ENCODE data around the gene CCDC102A.

CCDC102A gene

GRCh38 chr16:57533431-57534336, 2.7 kb downstream of the CCDC102A start:
- H3K9me3 ChIP-seq (ENCODE audit: control insufficient read depth in 1 of 2, low read length in 2 of 2) = no peaks in the 10 kb centered on the region
- H3K4me3 ChIP-seq (ENCODE audit: low read depth in 1 of 2, low read length in 2 of 2) = peak overlapping the region in 1 of 2 donors; percentile 24
- H3K27me3 ChIP-seq (ENCODE audit: low read depth, low read length) = no peaks in the 10 kb centered on the region
- H3K4me1 ChIP-seq (ENCODE audit: control insufficient read depth in 1 of 2, insufficient read depth in 2 of 2, low read length in 2 of 2) = peaks cover 15 to 59% of the 10 kb centered on the region in 2 donors
- no peak overlapping the region for H3K27ac ChIP-seq (ENCODE audit: low read length)
- H3K36me3 ChIP-seq (ENCODE audit: control insufficient read depth in 1 of 2, insufficient read depth in 2 of 2, low read length in 2 of 2) = no peaks in the 10 kb centered on the region

GRCh38 chr16:57532266-57532625, 4.1 kb downstream of the CCDC102A start:
- H3K4me1 ChIP-seq (ENCODE audit: control insufficient read depth in 1 of 2, insufficient read depth in 2 of 2, low read length in 2 of 2) = peaks cover 14 to 59% of the 10 kb centered on the region in 2 donors

DNA sequence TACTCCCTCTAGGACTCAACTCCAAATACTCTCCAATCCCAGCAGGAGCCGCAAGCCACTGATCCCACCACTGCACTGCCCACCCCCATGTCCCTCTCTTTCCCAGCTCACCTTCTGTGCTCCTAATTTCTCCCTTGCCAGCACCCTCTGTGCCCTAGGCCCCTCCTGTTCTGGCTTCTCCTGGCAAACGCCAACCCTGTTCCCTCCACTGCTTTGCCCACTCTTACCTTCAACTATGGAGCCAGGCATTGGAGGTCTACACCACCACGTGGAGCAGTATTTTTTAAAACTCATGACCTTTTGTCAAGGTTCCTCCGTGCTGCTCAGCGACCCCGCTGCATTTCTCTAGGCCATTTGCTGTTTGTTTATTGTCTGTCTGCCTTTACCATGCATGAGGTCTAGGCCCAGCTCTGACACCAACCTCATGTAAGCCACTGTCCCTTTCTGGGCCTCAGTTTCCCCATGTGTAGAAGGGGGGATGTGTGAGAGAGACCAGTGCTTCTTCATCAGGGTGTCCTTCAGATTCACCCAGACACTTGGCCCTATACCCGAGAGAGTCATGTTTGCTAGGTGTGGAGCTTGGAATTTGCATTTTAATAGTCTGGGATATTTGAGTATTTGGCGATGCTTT, 4.6 kb downstream of the CCDC102A start:
- Histone ChIP-seq H3K4me1 (ENCODE audit: control insufficient read depth in 1 of 2, insufficient read depth in 2 of 2, low read length in 2 of 2) (peaks cover 9 to 56% of the 10 kb centered on the region in 2 donors), H3K36me3 (ENCODE audit: control insufficient read depth in 1 of 2, insufficient read depth in 2 of 2, low read length in 2 of 2) (peaks cover 0 to under 1% of the 10 kb centered on the region in 2 donors), H3K27me3 (ENCODE audit: low read depth, low read length) (no peaks in the 10 kb centered on the region), H3K4me3 (ENCODE audit: low read depth in 1 of 2, low read length in 2 of 2) (no peak overlapping the region), H3K9me3 (ENCODE audit: control insufficient read depth in 1 of 2, low read length in 2 of 2) (no peaks in the 10 kb centered on the region), H3K27ac (ENCODE audit: low read length) (no peak overlapping the region)

More at GRCh38 chr16:57532266-57532625, 4.1 kb downstream of the CCDC102A start:
- no peaks in the 10 kb centered on the region for H3K27me3 ChIP-seq (ENCODE audit: low read depth, low read length)
- no peaks in the 10 kb centered on the region for H3K36me3 ChIP-seq (ENCODE audit: control insufficient read depth in 1 of 2, insufficient read depth in 2 of 2, low read length in 2 of 2)
- H3K27ac ChIP-seq (ENCODE audit: low read length) = no peak overlapping the region
- H3K9me3 ChIP-seq (ENCODE audit: control insufficient read depth in 1 of 2, low read length in 2 of 2) = no peaks in the 10 kb centered on the region
- no peak overlapping the region for H3K4me3 ChIP-seq (ENCODE audit: low read depth in 1 of 2, low read length in 2 of 2)

DNA sequence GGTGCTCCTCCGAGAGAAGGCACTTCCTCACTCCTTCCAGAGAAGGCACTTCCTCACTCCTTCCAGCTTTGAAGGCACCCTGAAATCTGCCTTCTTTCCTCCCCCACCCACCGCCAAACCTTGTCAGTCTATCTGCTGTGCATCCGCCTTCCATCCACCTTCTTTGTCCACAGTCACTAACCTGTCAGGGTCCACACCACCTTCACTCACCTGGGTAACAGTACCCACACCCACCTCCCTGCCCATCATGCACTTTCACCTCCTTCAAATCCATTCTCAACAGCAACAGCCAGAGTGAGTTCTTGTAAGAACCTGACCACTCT, 5.2 kb downstream of the CCDC102A start:
- H3K27ac ChIP-seq (ENCODE audit: low read length) = no peak overlapping the region
- no peaks in the 10 kb centered on the region for H3K9me3 ChIP-seq (ENCODE audit: control insufficient read depth in 1 of 2, low read length in 2 of 2)
- H3K27me3 ChIP-seq (ENCODE audit: low read depth, low read length) = no peaks in the 10 kb centered on the region
- H3K4me1 ChIP-seq (ENCODE audit: control insufficient read depth in 1 of 2, insufficient read depth in 2 of 2, low read length in 2 of 2) = peaks cover 9 to 55% of the 10 kb centered on the region in 2 donors
- peaks cover 0 to 3% of the 10 kb centered on the region in 2 donors for H3K36me3 ChIP-seq (ENCODE audit: control insufficient read depth in 1 of 2, insufficient read depth in 2 of 2, low read length in 2 of 2)
- H3K4me3 ChIP-seq (ENCODE audit: low read depth in 1 of 2, low read length in 2 of 2) = no peak overlapping the region

GRCh38 chr16:57530522-57531252, 5.7 kb downstream of the CCDC102A start:
- Histone ChIP-seq H3K27me3 (ENCODE audit: low read depth, low read length) (no peaks in the 10 kb centered on the region), H3K36me3 (ENCODE audit: control insufficient read depth in 1 of 2, insufficient read depth in 2 of 2, low read length in 2 of 2) (peaks cover 0 to 3% of the 10 kb centered on the region in 2 donors), H3K4me1 (ENCODE audit: control insufficient read depth in 1 of 2, insufficient read depth in 2 of 2, low read length in 2 of 2) (peaks cover 9 to 54% of the 10 kb centered on the region in 2 donors), H3K27ac (ENCODE audit: low read length) (peak overlapping the region; percentile 56), H3K9me3 (ENCODE audit: control insufficient read depth in 1 of 2, low read length in 2 of 2) (no peaks in the 10 kb centered on the region), H3K4me3 (ENCODE audit: low read depth in 1 of 2, low read length in 2 of 2) (no peak overlapping the region)

DNA sequence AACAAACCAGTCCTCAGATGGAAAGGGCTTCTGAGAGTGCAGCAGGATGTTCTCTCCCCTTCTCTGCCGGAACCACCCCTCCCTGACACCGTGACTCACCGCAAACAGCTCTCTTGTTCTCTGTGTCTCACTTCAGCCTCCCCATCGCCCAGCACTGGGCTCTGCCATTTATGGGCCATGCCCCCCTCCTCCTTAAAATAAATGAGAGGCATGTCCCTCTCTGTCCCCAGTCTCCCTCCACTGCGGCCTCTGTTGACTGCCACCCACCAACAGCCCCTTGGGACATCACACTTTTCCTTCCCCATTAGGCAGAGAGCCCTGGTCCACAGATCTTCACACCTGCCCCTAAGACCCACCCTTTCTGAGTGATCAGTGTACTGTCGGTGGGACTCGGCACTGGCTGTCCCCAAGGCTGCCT, 6.3 kb downstream of the CCDC102A start:
- no peak overlapping the region for H3K4me3 ChIP-seq (ENCODE audit: low read depth in 1 of 2, low read length in 2 of 2)
- no peaks in the 10 kb centered on the region for H3K9me3 ChIP-seq (ENCODE audit: control insufficient read depth in 1 of 2, low read length in 2 of 2)
- peak overlapping the region; percentile 56 for H3K27ac ChIP-seq (ENCODE audit: low read length)
- H3K36me3 ChIP-seq (ENCODE audit: control insufficient read depth in 1 of 2, insufficient read depth in 2 of 2, low read length in 2 of 2) = peaks cover 0 to 3% of the 10 kb centered on the region in 2 donors
- no peaks in the 10 kb centered on the region for H3K27me3 ChIP-seq (ENCODE audit: low read depth, low read length)
- H3K4me1 ChIP-seq (ENCODE audit: control insufficient read depth in 1 of 2, insufficient read depth in 2 of 2, low read length in 2 of 2) = peaks cover 9 to 48% of the 10 kb centered on the region in 2 donors

DNA sequence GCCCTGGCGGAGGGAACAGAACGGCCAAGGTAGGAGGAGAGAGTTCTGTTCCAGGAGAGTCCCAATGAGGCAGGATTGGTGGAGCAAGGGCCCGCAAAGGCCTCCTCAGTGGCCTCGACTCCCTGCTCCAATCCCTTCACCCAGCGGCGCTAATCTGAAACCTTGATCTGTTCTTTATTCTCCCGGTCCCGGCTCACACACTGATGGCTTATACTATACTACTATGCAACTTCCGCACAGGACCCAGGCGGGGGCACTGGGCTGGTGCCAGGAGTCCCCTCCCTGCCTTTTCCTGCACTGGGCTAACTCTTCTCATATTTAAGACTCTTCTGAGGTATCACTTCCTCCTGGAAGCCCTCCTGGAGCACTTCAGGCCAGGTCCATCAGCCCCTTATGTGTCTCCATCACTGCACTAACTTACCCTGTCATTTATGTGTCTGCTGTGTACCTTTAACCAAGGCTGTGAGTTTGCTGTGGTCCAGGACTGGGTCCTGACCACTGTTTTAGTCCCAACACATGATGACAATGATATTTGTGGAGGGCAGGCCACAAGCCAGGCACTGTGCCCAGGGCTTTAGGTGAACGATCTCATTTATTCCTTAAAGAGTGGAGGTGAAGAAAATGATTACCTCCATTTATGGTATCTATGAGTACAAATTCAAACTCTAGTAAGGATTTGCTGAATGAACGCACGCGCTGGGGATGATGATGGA, 6.8 kb downstream of the CCDC102A start:
- H3K36me3 ChIP-seq (ENCODE audit: control insufficient read depth in 1 of 2, insufficient read depth in 2 of 2, low read length in 2 of 2) = peaks cover 0 to 3% of the 10 kb centered on the region in 2 donors
- peak overlapping the region; percentile 56 for H3K27ac ChIP-seq (ENCODE audit: low read length)
- H3K4me1 ChIP-seq (ENCODE audit: control insufficient read depth in 1 of 2, insufficient read depth in 2 of 2, low read length in 2 of 2) = peaks cover 9 to 44% of the 10 kb centered on the region in 2 donors
- no peaks in the 10 kb centered on the region for H3K9me3 ChIP-seq (ENCODE audit: control insufficient read depth in 1 of 2, low read length in 2 of 2)
- H3K4me3 ChIP-seq (ENCODE audit: low read depth in 1 of 2, low read length in 2 of 2) = no peak overlapping the region
- H3K27me3 ChIP-seq (ENCODE audit: low read depth, low read length) = no peaks in the 10 kb centered on the region

GRCh38 chr16:57528499-57529390, 7.6 kb downstream of the CCDC102A start:
- Histone ChIP-seq H3K4me1 (ENCODE audit: control insufficient read depth in 1 of 2, insufficient read depth in 2 of 2, low read length in 2 of 2) (peaks cover 9 to 37% of the 10 kb centered on the region in 2 donors), H3K36me3 (ENCODE audit: control insufficient read depth in 1 of 2, insufficient read depth in 2 of 2, low read length in 2 of 2) (peaks cover 0 to 3% of the 10 kb centered on the region in 2 donors), H3K27ac (ENCODE audit: low read length) (no peak overlapping the region), H3K27me3 (ENCODE audit: low read depth, low read length) (no peaks in the 10 kb centered on the region), H3K4me3 (ENCODE audit: low read depth in 1 of 2, low read length in 2 of 2) (no peak overlapping the region), H3K9me3 (ENCODE audit: control insufficient read depth in 1 of 2, low read length in 2 of 2) (no peaks in the 10 kb centered on the region)

- Histone ChIP-seq H3K36me3 (ENCODE audit: control insufficient read depth in 1 of 2, insufficient read depth in 2 of 2, low read length in 2 of 2) (peaks cover 0 to 3% of the 10 kb centered on the region in 2 donors), H3K4me3 (ENCODE audit: low read depth in 1 of 2, low read length in 2 of 2) (no peak overlapping the region), H3K27ac (ENCODE audit: low read length) (no peak overlapping the region), H3K4me1 (ENCODE audit: control insufficient read depth in 1 of 2, insufficient read depth in 2 of 2, low read length in 2 of 2) (peaks cover 9 to 27% of the 10 kb centered on the region in 2 donors), H3K27me3 (ENCODE audit: low read depth, low read length) (no peaks in the 10 kb centered on the region), H3K9me3 (ENCODE audit: control insufficient read depth in 1 of 2, low read length in 2 of 2) (no peaks in the 10 kb centered on the region)
These were observed 8.6 kb downstream of the CCDC102A start for GRCh38 chr16:57527610-57528360.

- H3K9me3 ChIP-seq (ENCODE audit: control insufficient read depth in 1 of 2, low read length in 2 of 2) = no peaks in the 10 kb centered on the region
- H3K27me3 ChIP-seq (ENCODE audit: low read depth, low read length) = no peaks in the 10 kb centered on the region
- H3K27ac ChIP-seq (ENCODE audit: low read length) = no peak overlapping the region
- H3K4me1 ChIP-seq (ENCODE audit: control insufficient read depth in 1 of 2, insufficient read depth in 2 of 2, low read length in 2 of 2) = peaks cover 9 to 20% of the 10 kb centered on the region in 2 donors
- H3K36me3 ChIP-seq (ENCODE audit: control insufficient read depth in 1 of 2, insufficient read depth in 2 of 2, low read length in 2 of 2) = peaks cover 0 to 3% of the 10 kb centered on the region in 2 donors
- no peak overlapping the region for H3K4me3 ChIP-seq (ENCODE audit: low read depth in 1 of 2, low read length in 2 of 2)
These were observed 9.3 kb downstream of the CCDC102A start for GRCh38 chr16:57527027-57527426.

Data from muscle layer of duodenum (tissue), 2 donors.